Astrocyte (in vitro differentiated cells and primary cell): Measurements from ENCODE around the gene SYAP1. TPM values are rescaled to one million over a fixed set of nuclear protein-coding genes. Genes with fewer than 3 reads are reported as not detected.

Experiments
- DNase-seq: peaks from one replicate; pipeline ENCODE4 v3.0.0-alpha.2; 2010; ENCODE audit warnings: low read depth
- FAIRE-seq: peaks from 2 replicates; lab custom pipeline; 2011; peaks lifted over from hg19 to GRCh38; lab: Jason Lieb, UNC
- H2AFZ ChIP-seq: 2 replicates; pipeline ENCODE4 v1.6.0; 2012; ENCODE audit warnings: low read depth, low read length, inconsistent platforms
- H3K27ac ChIP-seq: 2 replicates; pipeline ENCODE4 v1.5.1; 2011; ENCODE audit warnings: low read depth, low read length, inconsistent platforms
- H3K27me3 ChIP-seq: 2 replicates; pipeline ENCODE4 v1.6.0; 2011; ENCODE audit warnings: low read length, inconsistent platforms; ENCODE audit not compliant: insufficient read depth
- H3K36me3 ChIP-seq: 2 replicates; pipeline ENCODE4 v1.5.1; 2011; ENCODE audit warnings: low read length, inconsistent platforms; ENCODE audit not compliant: insufficient read depth
- H3K4me1 ChIP-seq: 2 replicates; pipeline ENCODE4 v1.5.1; 2011; ENCODE audit warnings: low read length, inconsistent platforms; ENCODE audit not compliant: insufficient read depth
- H3K4me2 ChIP-seq: 2 replicates; pipeline ENCODE4 v1.6.0; 2012; ENCODE audit warnings: low read length, inconsistent platforms
- H3K4me3 ChIP-seq: 2 replicates; pipeline ENCODE4 v1.5.1; 2011; ENCODE audit warnings: low read depth, mild to moderate bottlenecking, low read length, inconsistent platforms; ENCODE audit not compliant: insufficient read depth
- H3K79me2 ChIP-seq: 2 replicates; pipeline ENCODE4 v1.6.0; 2012; ENCODE audit warnings: mild to moderate bottlenecking, low read length, inconsistent platforms; ENCODE audit not compliant: insufficient read depth
- H3K9ac ChIP-seq: 2 replicates; pipeline ENCODE4 v1.6.0; 2012; ENCODE audit warnings: mild to moderate bottlenecking, low read length, inconsistent platforms
- H3K9me3 ChIP-seq: 2 replicates; pipeline ENCODE4 v1.5.1; 2012; ENCODE audit warnings: low read depth, mild to moderate bottlenecking, low read length, inconsistent platforms; ENCODE audit not compliant: insufficient read depth
- H4K20me1 ChIP-seq: 2 replicates; pipeline ENCODE4 v1.6.0; 2012; ENCODE audit warnings: low read length, inconsistent platforms; ENCODE audit not compliant: insufficient read depth
- H3K27ac Mint-ChIP-seq: one replicate; pipeline ENCODE4 v1.8.0; 2021; ENCODE audit warnings: mild to moderate bottlenecking, mixed read lengths; ENCODE audit not compliant: unreplicated experiment
- H3K27me3 Mint-ChIP-seq: one replicate; pipeline ENCODE4 v1.8.0; 2021; ENCODE audit warnings: low read depth, mixed read lengths; ENCODE audit not compliant: unreplicated experiment
- H3K36me3 Mint-ChIP-seq: one replicate; pipeline ENCODE4 v1.8.0; 2021; ENCODE audit warnings: low read depth, mixed read lengths; ENCODE audit not compliant: unreplicated experiment
- H3K4me1 Mint-ChIP-seq: one replicate; pipeline ENCODE4 v1.8.0; 2021; ENCODE audit warnings: low read depth, mixed read lengths; ENCODE audit not compliant: unreplicated experiment
- H3K4me3 Mint-ChIP-seq: one replicate; pipeline ENCODE4 v1.8.0; 2021; ENCODE audit warnings: mild to moderate bottlenecking, moderate library complexity, mixed read lengths; ENCODE audit not compliant: unreplicated experiment
- H3K9me3 Mint-ChIP-seq: one replicate; pipeline ENCODE4 v1.8.0; 2021; ENCODE audit warnings: mild to moderate bottlenecking, mixed read lengths; ENCODE audit not compliant: unreplicated experiment
- EZH2 ChIP-seq: IDR thresholded peaks from 2 replicates; pipeline ENCODE4 v1.6.1; 2012; ENCODE audit warnings: mild to moderate bottlenecking, low read length, inconsistent platforms; ENCODE audit not compliant: insufficient read depth
- total RNA-seq: library from RNA; stranded (reverse); gene quantifications from 2 replicates; pipeline ENCODE4 v1.2.1, GENCODE V29; 2021
- TF ChIP-seq, protein P1 (sequence below): IDR thresholded peaks from 2 replicates; pipeline ENCODE4 v1.5.1; 2011; ENCODE audit warnings: low read depth, mild to moderate bottlenecking, inconsistent platforms, low read length, moderate library complexity; ENCODE audit not compliant: insufficient read depth

SYAP1 gene
- total RNA-seq, 1 donor from 2014 or later: 35.5 TPM

- Mint-ChIP-seq H3K4me1 (no peaks in the 10 kb centered on the region), H3K9me3 (no peaks in the 10 kb centered on the region), H3K4me3 (no peak overlapping the region), H3K36me3 (no peaks in the 10 kb centered on the region), H3K27me3 (no peaks in the 10 kb centered on the region), H3K27ac (no peak overlapping the region)
- FAIRE-seq (no peak), DNase-seq (no peak)
- no peaks in the 10 kb centered on the region for H3K4me1 ChIP-seq
- no peaks in the 10 kb centered on the region for H3K27me3 ChIP-seq
- H3K79me2 ChIP-seq: no peaks in the 10 kb centered on the region
- no peak overlapping the region for H3K4me3 ChIP-seq
- H3K27ac ChIP-seq: no peak overlapping the region
- H3K36me3 ChIP-seq: peaks cover 2% of the 10 kb centered on the region
- no peak overlapping the region for H3K9ac ChIP-seq
- no peaks in the 10 kb centered on the region for H3K9me3 ChIP-seq
- H4K20me1 ChIP-seq: no peaks in the 10 kb centered on the region
- no peak overlapping the region for H3K4me2 ChIP-seq
- H2AFZ ChIP-seq: no peak overlapping the region
- TF ChIP-seq, protein P1, sequence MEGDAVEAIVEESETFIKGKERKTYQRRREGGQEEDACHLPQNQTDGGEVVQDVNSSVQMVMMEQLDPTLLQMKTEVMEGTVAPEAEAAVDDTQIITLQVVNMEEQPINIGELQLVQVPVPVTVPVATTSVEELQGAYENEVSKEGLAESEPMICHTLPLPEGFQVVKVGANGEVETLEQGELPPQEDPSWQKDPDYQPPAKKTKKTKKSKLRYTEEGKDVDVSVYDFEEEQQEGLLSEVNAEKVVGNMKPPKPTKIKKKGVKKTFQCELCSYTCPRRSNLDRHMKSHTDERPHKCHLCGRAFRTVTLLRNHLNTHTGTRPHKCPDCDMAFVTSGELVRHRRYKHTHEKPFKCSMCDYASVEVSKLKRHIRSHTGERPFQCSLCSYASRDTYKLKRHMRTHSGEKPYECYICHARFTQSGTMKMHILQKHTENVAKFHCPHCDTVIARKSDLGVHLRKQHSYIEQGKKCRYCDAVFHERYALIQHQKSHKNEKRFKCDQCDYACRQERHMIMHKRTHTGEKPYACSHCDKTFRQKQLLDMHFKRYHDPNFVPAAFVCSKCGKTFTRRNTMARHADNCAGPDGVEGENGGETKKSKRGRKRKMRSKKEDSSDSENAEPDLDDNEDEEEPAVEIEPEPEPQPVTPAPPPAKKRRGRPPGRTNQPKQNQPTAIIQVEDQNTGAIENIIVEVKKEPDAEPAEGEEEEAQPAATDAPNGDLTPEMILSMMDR: no peak
- no peak for TF ChIP-seq EZH2
Measured at GRCh38 chrX:16762579-16762978, 43.2 kb downstream of the SYAP1 start.

GRCh38 chrX:16765594-16765993 is 46.2 kb downstream of the SYAP1 start:
- TF ChIP-seq, protein P1: no peak
- TF ChIP-seq EZH2: no peak
- Histone ChIP-seq H3K4me1 (no peaks in the 10 kb centered on the region), H3K27ac (no peak overlapping the region)

GRCh38 chrX:16770970-16771482 is 51.6 kb downstream of the SYAP1 start:
- Mint-ChIP-seq H3K4me1 (peaks cover 4% of the 10 kb centered on the region), H3K36me3 (no peaks in the 10 kb centered on the region), H3K27me3 (no peaks in the 10 kb centered on the region), H3K27ac (no peak overlapping the region), H3K4me3 (no peak overlapping the region), H3K9me3 (no peaks in the 10 kb centered on the region)
- H3K27me3 ChIP-seq: no peaks in the 10 kb centered on the region
- no peak overlapping the region for H2AFZ ChIP-seq
- H3K4me1 ChIP-seq: peaks cover 6% of the 10 kb centered on the region
- no peak overlapping the region for H3K4me3 ChIP-seq
- H3K79me2 ChIP-seq: no peaks in the 10 kb centered on the region
- no peak overlapping the region for H3K9ac ChIP-seq
- H3K9me3 ChIP-seq: no peaks in the 10 kb centered on the region
- TF ChIP-seq, protein P1: no peak
- TF ChIP-seq EZH2: no peak
- no peak for FAIRE-seq
- no peaks in the 10 kb centered on the region for H3K36me3 ChIP-seq
- no peak for DNase-seq
- H4K20me1 ChIP-seq: no peaks in the 10 kb centered on the region
- no peak overlapping the region for H3K4me2 ChIP-seq
- H3K27ac ChIP-seq: no peak overlapping the region

More at GRCh38 chrX:16765594-16765993, 46.2 kb downstream of the SYAP1 start:
- Histone ChIP-seq H3K4me2 (no peak overlapping the region), H3K36me3 (peaks cover under 1% of the 10 kb centered on the region), H3K9ac (no peak overlapping the region), H3K27me3 (no peaks in the 10 kb centered on the region), H3K9me3 (no peaks in the 10 kb centered on the region), H3K4me3 (no peak overlapping the region), H2AFZ (no peak overlapping the region), H4K20me1 (no peaks in the 10 kb centered on the region), H3K79me2 (no peaks in the 10 kb centered on the region)
- Mint-ChIP-seq H3K4me3 (no peak overlapping the region), H3K27me3 (no peaks in the 10 kb centered on the region), H3K9me3 (no peaks in the 10 kb centered on the region), H3K4me1 (no peaks in the 10 kb centered on the region), H3K36me3 (no peaks in the 10 kb centered on the region), H3K27ac (no peak overlapping the region)
- DNase-seq (no peak), FAIRE-seq (no peak)
